Measurements from ENCODE around the gene CCDC183. TPM values are rescaled to one million over a fixed set of nuclear protein-coding genes. Genes with fewer than 3 reads are reported as not detected.
"Not testable (repeated sequence)": the region's sequence is repeated elsewhere in the genome, so short reads cannot be mapped to it uniquely, and the experiment has no call there.

CCDC183 gene
- total RNA-seq, 1 donor from 2014 or later, result not detected

DNA sequence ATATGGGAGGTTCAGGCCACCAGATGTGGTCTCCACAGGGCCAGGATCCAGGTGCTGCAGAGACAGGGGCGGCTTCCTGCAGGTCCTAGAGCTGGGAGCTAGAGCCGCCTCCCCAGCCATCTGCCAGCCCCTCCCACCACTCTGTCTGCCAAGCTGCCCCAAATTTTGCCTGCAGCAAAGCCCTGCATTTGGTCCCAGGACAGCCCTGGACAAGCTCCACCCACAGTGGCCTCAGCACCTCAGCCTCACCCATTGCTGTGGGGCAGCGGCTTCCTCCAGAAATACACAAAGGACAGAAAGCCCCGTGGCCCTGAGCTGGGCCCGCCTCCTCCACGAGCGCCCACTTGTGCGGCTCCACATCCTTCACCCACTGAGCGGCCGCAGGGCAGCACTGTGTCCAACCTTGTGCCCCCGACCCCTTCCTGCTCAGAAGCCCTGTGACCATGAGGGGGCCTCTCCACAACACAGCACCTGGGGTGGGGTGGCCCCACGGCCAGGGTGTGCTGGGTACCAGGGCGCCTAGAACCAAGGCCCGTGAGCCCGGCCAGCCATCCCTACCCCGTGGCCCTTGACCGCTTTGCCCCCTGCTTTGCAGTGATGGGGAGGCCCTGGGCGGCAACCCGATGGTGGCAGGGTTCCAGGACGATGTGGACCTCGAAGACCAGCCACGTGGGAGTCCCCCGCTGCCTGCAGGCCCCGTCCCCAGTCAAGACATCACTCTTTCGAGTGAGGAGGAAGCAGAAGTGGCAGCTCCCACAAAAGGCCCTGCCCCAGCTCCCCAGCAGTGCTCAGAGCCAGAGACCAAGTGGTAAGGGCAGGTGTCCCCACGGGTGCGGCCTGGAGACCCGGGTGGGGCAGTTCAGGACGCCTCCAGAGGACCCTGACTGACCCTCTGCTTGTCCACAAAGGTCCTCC, 42.4 kb downstream of the CCDC183 start:
- no peak for DNase-seq (ENCODE audit: low spot score)

DNA sequence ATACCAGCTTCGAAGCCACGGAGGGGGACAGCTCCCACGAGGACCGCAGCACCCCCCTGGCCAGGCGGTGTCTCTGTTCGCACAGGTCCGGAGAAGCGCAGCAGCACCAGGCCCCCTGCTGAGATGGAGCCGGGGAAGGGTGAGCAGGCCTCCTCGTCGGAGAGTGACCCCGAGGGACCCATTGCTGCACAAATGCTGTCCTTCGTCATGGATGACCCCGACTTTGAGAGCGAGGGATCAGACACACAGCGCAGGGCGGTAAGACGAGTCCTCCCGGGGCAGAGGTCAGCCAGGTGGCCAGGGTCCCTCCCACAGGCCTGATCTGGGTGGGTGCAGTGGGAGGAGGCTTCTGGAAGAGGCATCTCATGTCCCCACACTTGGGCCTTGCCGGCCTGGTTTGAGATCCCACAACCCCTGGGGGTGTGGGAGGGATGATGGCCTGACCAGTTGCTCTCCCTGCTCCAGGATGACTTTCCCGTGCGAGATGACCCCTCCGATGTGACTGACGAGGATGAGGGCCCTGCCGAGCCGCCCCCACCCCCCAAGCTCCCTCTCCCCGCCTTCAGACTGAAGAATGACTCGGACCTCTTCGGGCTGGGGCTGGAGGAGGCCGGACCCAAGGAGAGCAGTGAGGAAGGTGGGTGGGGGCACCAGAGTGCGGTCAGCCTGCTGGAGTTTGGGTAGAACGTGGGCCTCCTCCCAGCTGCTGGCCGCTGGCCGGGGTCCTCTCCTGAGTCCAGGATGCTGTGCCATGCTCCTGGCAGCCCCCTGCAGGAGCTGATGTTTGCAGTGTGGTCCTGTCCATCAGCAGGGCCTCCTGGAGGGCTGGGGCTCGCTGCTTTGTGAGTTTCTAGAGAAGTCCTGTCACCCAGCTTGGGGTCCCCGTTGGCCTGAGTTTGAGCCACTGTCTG, 43.3 kb downstream of the CCDC183 start:
- DNase-seq (ENCODE audit: low spot score), result no peak

DNA sequence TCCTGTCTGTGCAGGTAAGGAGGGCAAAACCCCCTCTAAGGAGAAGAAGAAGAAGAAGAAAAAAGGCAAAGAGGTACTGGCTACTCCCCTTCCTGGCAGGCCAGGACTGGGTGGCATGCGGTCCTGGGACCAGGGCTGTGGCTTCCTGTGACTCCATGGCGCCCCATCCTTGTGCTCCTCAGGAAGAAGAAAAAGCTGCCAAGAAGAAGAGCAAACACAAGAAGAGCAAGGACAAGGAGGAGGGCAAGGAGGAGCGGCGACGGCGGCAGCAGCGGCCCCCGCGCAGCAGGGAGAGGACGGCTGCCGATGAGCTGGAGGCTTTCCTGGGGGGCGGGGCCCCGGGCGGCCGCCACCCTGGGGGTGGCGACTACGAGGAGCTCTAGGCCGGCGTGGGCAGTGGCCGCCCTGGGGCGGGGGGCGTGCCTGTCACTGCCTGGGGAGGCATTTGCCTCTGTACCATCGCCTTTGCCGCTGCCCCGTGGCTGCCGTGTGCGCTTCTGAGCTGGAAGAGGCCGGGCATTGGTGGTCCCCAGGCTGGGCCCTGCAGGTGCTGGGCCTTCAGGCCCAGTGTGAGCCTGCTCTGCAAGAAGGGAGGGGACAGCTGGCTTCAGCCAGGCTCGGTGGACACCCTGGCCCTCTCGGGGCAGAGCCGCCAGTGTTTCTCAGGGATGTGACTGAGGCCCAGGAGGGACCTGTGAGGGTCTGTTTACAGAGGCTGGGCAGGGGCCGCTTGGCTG, 44.2 kb downstream of the CCDC183 start:
- no peak for DNase-seq (ENCODE audit: low spot score)

DNA sequence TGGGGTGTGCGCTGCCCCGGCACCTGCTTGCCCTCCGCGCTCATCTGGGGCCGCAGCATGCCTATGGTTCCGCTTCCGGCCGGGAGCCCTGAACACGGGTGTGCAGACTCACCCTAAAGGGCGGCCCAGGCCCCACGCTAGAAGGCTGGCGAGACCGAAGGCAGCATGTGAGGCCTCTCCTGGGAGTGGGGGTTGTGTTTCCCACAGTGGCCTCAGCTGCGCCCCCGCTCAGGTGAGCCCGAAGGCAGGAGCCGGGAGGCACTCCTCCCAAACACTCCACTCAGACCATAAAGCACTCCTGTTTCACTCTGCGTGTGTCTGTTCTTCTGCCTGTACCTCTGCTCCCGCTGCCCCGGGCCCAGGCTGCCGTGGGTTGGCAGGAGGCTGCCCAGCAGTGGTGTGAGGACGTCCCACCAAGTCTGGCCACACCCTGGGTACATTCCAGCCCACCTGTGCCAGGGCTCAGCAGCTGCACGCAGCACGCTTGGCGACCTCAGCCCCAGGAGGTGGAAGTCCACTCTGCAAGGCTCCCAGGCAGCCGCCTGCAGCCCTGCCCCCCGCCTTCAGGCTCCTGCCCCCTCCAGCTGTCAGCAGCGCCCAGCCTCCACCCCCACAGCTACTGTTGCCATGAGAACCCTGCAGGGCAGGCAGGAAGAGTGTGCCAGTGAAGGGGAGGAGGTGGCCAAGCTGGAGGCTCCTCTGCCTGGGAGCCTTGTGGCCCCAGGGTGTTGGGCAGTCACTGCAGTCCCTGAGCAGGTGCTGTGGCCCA, 44.9 kb downstream of the CCDC183 start:
- peak; percentile 73 for DNase-seq (ENCODE audit: low spot score)

DNA sequence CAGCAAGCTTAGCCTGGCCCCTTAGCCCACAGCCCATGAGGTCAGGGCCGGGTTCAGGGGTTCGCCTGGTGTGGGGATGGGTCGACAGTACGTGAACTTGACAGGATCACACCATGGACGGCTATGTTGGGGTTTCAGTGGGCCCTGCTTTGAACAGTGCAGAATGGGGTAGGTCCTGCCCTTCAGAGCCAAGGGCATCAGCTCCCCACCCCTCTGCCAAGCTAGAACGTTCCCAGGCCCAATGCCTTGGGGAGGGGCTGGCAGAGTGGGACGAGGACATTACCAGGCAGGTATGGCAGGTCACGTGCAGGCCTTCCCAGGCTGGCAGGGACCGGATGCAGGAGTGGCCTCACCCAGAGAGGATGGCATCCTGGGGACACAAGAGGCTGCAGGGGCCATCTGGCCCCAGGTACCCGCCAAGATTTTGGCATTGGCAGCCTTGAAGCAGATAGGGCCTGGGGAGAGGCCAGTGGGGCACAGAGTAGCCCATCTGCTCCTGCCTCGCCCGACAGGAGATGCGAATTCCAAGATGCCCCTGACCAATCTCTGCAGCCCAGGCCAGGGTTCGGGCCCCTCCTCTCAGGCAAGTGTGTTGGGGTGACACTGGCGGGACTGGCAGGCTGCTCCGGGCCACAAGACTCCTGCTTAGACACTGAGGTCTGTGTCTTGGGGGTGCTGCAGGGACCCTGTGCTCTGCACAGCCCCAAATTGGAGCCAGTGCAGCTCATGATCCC, 45.7 kb downstream of the CCDC183 start:
- not testable (repeated sequence) for DNase-seq (ENCODE audit: low spot score)

DNA sequence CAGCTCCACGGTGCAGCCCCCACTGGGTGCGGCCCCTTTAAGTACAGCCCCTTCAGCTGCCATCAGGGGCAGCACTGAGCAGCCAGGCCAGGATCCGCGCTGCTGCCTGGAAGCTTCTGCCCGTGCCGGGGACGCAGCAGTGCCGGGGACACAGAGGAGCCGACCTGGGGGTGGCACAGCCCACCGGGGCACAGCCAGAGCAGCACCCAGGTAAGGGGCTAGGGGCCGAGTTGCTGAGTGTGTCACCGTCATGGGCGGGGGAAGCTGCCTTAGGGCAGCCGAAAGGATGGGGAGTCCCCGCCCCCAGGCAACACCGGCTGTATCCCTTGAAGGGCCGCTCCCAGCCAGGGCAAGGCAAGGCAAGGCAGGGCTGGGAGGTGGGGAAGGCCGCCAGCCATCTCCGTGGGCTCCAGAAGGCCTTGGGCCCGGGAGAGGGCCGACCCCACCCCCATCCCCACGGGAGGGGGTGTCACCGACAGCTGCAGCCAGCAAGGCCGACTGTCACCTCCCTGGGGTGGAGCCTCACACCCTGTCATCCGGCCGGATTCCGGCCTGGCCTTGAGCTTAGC, 46.3 kb downstream of the CCDC183 start, which contains the start of gene AJM1:
Gene AJM1, plus strand, starts transcription at position 99 of the 569 bp plus-strand sequence. CDS start 1,937 bp downstream, outside the sequence.
- DNase-seq (ENCODE audit: low spot score), result peak; percentile 88

DNA sequence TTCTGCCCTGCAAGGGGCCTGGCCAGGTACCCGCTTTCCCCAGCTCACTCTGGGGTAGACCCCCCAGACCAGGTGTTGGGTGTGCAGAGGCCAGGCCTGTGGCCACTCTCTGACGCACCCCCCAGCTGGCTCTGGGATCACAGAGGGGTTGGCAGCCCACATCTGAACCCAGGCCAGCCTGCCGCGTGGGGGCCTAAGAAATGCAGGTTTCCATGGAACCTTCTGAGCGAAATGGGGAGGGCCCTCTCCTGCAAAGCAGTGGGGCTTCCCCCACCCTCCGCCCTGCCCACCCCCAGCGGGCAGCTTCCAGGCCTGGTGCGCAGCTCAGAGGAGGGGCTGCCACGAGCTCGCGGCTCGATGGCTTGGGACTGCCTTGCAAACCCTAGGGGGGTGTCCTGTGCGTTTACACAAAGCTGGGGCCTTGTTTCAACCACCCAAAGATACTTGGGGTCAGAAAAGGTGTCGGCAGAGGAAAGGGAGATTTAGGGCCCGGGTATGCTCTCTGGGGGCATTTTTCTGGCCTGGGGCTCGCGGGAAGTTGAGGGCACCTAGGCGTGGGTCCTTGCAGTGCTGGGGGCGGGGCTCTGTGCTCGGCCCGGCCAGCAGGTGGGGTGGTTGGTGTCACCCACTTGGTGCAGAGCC, 47.1 kb downstream of the CCDC183 start:
- DNase-seq (ENCODE audit: low spot score), result not testable (repeated sequence)

DNA sequence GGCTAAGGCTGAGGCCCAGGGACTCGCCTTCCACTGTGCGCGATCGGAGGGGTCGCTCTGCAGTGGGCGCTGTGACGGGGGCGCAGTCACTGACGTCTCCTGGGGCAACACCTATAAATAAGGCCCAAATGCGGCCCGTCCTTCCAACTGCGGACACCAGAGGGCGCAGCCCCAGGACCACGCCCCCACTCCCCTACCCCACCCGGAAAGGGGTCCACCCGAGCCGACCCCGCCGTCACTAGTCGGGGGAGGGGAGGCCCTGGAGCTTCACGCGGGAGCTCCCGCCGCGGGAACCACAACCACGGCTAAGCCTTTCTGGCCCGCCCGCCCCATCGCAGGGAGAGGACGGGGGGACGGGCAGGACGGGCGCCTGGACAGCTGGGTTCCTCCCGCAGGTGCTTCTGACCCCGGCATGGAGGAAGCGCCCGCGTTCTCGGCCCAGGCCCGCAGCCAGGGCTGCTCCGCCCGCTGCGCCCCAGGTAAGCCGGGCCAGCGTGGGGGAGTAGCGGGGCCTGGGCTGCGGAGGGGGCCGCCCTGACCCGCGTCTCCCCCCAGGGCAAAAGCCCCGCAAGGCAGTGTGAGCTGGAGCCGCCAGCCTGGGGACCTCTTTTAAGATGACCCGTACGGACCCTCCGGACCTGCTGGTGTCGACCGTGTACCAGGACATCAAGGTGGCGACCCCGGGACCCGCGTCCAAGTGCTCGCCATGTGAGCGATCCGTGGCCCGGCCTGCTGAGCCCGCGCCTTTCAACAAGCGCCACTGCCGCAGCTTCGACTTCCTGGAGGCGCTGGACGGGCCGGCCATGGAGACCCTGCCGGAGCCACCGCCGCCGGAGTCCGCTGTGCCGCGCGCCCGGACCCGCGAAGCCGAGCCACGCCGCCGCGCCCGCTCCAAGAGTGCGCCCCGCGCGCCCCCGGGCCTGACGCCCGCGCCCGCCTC, 47.9 kb downstream of the CCDC183 start:
- not testable (repeated sequence) for DNase-seq (ENCODE audit: low spot score)

DNA sequence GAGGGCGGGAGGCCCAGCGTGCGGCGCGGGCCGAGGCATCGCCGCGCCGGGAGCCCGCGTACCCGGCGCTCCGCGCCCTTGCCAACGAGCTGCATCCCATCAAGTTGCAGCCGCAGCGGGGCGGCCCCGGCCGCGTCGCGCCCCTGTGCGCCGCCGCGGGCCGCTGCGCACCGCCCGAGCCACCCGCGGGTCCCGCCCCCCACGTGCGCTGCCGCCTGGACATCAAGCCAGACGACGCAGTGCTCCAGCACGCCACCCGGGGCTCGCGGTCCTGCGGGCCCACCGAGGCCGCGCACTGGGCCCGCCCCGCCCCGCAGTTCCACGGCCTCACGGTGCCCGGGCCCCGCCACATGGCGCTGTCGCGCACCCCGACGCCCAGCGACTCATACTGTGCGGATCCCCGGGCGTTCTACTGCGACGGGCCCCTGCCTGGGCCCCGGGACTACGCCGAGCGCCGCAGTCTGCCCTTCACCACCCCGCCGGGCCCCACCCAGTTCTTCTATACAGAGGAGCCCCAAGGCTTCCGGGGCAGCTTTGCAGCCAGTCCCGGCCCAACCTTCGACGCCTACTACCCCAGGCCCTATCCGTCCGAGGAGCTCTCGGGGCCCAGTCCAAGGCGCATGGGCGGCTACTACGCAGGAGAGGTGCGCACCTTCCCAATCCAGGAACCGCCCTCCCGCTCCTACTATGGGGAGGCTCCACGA, 48.8 kb downstream of the CCDC183 start:
- no peak for DNase-seq (ENCODE audit: low spot score)

DNA sequence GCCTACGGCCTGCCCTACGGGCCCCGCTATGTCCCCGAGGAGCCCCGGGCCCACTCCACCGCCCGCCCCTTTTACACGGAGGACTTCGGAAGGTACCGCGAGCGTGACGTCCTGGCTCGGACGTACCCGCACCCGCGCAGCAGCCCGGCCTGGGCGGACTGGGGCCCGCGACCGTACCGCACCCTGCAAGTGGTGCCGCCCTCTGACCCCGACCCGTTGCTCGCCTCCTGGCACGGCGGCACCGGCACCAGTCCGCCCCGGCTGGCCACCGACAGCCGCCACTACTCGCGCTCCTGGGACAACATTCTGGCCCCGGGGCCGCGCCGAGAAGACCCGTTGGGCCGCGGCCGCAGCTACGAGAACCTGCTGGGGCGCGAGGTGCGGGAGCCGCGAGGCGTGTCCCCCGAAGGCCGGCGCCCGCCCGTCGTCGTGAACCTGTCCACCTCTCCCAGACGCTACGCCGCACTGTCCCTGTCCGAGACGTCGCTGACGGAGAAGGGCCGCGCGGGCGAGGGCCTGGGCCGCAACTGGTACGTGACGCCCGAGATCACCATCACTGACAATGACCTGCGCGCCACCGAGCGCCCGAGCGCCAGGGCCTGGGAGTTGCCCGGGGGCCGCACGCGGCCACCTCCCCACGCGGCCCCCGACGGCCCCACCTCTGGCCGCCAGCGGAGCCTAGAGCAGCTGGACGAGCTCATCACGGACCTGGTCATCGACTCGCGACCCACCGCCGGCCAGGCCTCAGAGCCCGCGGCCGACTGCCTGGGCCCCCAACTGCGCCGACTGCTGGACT, 49.5 kb downstream of the CCDC183 start:
- DNase-seq (ENCODE audit: low spot score), result no peak

DNA sequence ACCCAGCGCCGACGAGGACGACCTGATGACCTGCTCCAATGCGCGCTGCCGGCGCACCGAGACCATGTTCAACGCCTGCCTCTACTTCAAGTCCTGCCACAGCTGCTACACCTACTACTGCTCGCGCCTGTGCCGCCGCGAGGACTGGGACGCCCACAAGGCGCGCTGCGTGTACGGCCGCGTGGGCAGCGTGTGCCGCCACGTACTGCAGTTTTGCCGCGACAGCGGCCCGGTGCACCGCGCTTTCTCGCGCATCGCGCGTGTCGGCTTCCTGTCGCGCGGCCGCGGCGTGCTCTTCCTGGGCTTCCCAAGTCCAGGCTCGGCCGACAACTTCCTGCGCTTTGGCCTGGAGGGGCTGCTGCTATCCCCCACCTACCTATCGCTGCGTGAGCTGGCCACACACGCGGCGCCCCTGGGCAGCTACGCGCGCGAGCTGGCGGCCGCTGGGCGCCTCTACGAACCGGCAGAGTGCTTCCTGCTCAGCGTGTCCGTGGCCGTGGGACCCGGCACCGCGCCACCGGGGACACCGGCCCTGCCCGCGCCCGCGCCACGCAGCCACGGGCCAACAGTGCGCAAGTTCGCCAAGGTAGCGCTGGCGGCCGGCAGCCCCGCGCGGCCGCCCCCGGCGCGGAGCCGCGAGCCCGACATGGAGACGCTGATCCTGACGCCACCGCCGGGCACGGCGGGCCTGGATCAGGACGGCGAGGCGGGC, 50.4 kb downstream of the CCDC183 start:
- DNase-seq (ENCODE audit: low spot score), result no peak

DNA sequence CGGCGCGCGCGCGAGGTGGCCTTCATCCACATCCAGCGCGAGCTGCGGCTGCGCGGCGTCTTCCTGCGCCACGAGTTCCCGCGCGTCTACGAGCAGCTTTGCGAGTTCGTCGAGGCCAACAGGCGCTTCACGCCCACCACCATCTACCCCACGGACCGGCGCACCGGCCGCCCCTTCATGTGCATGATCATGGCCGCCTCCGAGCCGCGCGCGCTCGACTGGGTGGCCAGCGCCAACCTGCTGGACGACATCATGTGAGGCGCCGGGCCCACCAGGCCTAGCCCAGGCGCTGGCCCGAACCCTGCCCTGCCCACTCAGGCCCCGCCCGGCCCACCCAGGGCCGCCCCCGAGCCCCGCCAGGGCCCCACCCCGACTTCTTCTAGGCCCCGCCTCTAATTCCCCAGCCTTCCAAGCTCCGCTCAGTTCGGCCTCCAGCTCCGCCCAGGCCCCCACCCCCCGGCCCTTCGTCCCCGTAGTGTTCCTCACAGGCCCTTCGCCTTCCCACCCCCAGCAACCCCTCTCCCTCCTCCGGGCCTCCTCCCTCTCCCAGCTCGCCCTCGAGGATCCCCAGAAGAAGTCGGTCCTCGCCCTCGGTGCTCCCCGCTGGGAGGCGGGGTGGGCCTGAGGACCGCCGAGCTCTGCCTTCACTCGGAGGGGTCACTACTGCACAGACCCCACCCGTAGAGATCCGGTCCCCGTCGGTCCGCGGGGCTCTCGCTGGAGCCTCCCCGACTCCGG, 51.1 kb downstream of the CCDC183 start:
- peak; percentile 90 for DNase-seq (ENCODE audit: low spot score)

DNA sequence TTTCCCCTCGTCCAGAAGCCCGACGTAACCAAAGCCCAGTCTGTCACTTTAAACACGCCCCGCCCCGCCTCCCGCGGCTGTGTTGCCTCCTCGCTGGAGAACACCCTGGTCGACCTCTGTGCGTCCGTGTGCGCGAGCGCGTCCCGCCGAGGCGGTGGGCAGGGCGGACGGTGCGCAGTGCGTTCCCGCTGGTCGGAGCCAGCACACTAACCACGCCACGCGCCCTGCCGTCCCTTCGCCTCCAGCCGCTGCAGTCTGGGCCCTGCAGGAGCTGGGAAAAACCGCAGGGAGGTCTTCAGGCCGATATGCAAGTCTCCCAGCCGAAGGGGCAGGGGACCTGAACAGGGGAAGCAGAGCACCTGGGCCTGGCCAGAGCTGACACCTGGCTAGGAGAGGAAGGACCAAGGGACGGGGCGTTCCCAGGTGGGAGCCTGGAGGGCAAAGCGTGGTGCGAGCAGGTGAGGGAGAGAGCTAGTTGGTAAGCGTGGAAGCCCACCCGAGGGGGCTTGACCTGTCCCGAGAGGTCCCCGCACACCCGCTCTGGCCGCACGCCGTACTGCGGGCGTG, 51.8 kb downstream of the CCDC183 start:
- peak; percentile 90 for DNase-seq (ENCODE audit: low spot score)

DNA sequence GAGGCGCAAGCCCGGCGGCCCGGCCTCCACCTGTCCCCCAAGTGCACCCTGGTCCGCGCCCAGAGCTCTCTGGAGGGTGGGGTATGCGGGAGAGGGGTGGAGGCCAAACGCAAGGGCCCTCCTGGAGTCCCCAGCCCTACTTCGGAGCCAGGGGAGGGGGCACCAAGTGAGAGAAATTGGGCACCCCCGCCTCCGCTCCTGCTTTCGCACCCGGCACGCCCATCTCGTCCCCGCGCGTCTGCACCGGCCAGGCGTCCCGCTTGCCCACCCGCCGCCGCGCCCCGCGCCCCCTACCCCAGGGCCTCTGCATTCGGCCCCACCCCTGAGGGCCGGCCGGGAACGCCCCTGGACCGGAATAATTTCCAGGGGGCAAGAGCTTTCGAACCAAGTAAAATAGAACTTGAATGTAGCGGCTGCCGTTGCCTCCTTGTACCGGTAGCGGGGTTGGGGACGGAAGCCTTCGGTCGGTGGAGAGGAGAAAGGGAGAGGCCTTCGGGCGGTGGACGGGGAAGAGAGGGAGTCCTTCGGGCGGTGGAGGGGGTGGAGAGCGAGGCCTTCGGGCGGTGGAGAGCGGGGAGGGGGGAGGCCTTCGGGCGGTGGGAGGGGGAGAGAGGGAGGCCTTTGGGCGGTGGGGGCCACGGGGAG, 52.4 kb downstream of the CCDC183 start:
- peak; percentile 72 for DNase-seq (ENCODE audit: low spot score)

Data from umbilical cord (tissue), 2 donors.